Measurements from ENCODE around the gene DSCAML1. TPM values are rescaled to one million over a fixed set of nuclear protein-coding genes. Genes with fewer than 3 reads are reported as not detected.

Gene DSCAML1
- total RNA-seq, 1 experiment from 2014 or later, result 0.15 TPM

GRCh38 chr11:117814766-117815261 lies 17.8 kb upstream of the DSCAML1 start:
- H3K27me3 Mint-ChIP-seq (ENCODE audit: low read depth), result peaks cover 12% of the 10 kb centered on the region
- H4K5ac ChIP-seq (ENCODE audit: insufficient read length, low read depth, low read length), result no peak overlapping the region
- no peaks in the 10 kb centered on the region for H3K79me2 ChIP-seq (ENCODE audit: insufficient read depth, low read length)
- H2BK12ac ChIP-seq (ENCODE audit: insufficient read length, low read depth, low read length), result no peak overlapping the region
- no peak overlapping the region for H3K4ac ChIP-seq (ENCODE audit: low read depth, low read length)
- H2AK5ac ChIP-seq (ENCODE audit: insufficient read length, low read length), result no peak overlapping the region
- DNase-seq, result no peak
- no peaks in the 10 kb centered on the region for H3K27me3 ChIP-seq (ENCODE audit: insufficient read depth, low read length)
- H4K91ac ChIP-seq (ENCODE audit: insufficient read length, low read depth, low read length), result no peak overlapping the region
- TF ChIP-seq, protein P1, sequence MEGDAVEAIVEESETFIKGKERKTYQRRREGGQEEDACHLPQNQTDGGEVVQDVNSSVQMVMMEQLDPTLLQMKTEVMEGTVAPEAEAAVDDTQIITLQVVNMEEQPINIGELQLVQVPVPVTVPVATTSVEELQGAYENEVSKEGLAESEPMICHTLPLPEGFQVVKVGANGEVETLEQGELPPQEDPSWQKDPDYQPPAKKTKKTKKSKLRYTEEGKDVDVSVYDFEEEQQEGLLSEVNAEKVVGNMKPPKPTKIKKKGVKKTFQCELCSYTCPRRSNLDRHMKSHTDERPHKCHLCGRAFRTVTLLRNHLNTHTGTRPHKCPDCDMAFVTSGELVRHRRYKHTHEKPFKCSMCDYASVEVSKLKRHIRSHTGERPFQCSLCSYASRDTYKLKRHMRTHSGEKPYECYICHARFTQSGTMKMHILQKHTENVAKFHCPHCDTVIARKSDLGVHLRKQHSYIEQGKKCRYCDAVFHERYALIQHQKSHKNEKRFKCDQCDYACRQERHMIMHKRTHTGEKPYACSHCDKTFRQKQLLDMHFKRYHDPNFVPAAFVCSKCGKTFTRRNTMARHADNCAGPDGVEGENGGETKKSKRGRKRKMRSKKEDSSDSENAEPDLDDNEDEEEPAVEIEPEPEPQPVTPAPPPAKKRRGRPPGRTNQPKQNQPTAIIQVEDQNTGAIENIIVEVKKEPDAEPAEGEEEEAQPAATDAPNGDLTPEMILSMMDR (conservative IDR thresholded peaks at IDR 0.05), result no peak
- no peaks in the 10 kb centered on the region for H3K79me1 ChIP-seq (ENCODE audit: insufficient read depth, low read depth, low read length, poor library complexity, severe bottlenecking)
- no peak overlapping the region for H2BK20ac ChIP-seq (ENCODE audit: low read depth, low read length, poor library complexity, severe bottlenecking)
- H3K14ac ChIP-seq (ENCODE audit: insufficient read depth, low read length), result no peak overlapping the region
- H3K4me1 ChIP-seq (ENCODE audit: insufficient read depth, low read length), result no peaks in the 10 kb centered on the region
- H3K4me2 ChIP-seq (ENCODE audit: insufficient read depth, insufficient read length, low read length), result no peak overlapping the region
- no peak overlapping the region for H2BK15ac ChIP-seq (ENCODE audit: low read depth, low read length)
- no peak overlapping the region for H3K18ac ChIP-seq (ENCODE audit: insufficient read length, low read depth, low read length)
- H3T11ph ChIP-seq (ENCODE audit: low read length), result no peak overlapping the region
- H2BK120ac ChIP-seq (ENCODE audit: low read depth, low read length, poor library complexity, severe bottlenecking), result no peak overlapping the region
- H2AFZ ChIP-seq (ENCODE audit: low read length), result no peak overlapping the region
- H3K56ac ChIP-seq (ENCODE audit: insufficient read length, low read depth, low read length), result no peak overlapping the region
- H3K23me2 ChIP-seq (ENCODE audit: insufficient read length, low read depth, low read length, poor library complexity, severe bottlenecking), result peaks cover 3% of the 10 kb centered on the region
- WGBS (ENCODE audit: extremely low coverage, insufficient read length, low lambda C conversion rate), result no CpG with 5 or more reads among the region's 14 CpGs
- no peaks in the 10 kb centered on the region for H3K9me3 ChIP-seq (ENCODE audit: control insufficient read depth, low read depth, low read length)
- H4K20me1 ChIP-seq (ENCODE audit: control insufficient read depth, insufficient read depth, insufficient read length), result no peaks in the 10 kb centered on the region
- no peaks in the 10 kb centered on the region; a peak in 1 of 5 replicates for H3K9me3 Mint-ChIP-seq
- H3K9ac ChIP-seq (ENCODE audit: extremely low read depth, insufficient read length, low read length), result no peak overlapping the region
- H3K27ac ChIP-seq (ENCODE audit: insufficient read length, low read depth, low read length), result no peak overlapping the region
- H3K23ac ChIP-seq (ENCODE audit: insufficient read length, low read depth, low read length), result no peak overlapping the region
- H3K4me3 Mint-ChIP-seq, result no peak overlapping the region
- H3K4me1 Mint-ChIP-seq, result peaks cover 54 to 63% of the 10 kb centered on the region in 2 experiments
- H3K27ac Mint-ChIP-seq, result no peak overlapping the region; a peak in 1 of 7 replicates
- H4K8ac ChIP-seq (replicated peaks; ENCODE audit: insufficient read length, low read depth, low read length), result no peak overlapping the region
- no peaks in the 10 kb centered on the region for H3K36me3 Mint-ChIP-seq (ENCODE audit: insufficient read depth in 1 of 3, low read depth in 3 of 3)
- H2BK5ac ChIP-seq (ENCODE audit: insufficient read length, low read length), result no peak overlapping the region

All from H9 (cell line).